HG02938 (cell line): ENCODE data around the gene RTN4.
"Not testable (repeated sequence)": the region's sequence is repeated elsewhere in the genome, so short reads cannot be mapped to it uniquely, and the experiment has no call there.

Experiments used
- ATAC-seq: cut with Tn5 transposase; IDR thresholded peaks from one replicate; pipeline ENCODE4 v1.9.1; 2021; ENCODE audit warnings: mild to moderate bottlenecking, moderate library complexity; ENCODE audit not compliant: unreplicated experiment

Gene RTN4

DNA sequence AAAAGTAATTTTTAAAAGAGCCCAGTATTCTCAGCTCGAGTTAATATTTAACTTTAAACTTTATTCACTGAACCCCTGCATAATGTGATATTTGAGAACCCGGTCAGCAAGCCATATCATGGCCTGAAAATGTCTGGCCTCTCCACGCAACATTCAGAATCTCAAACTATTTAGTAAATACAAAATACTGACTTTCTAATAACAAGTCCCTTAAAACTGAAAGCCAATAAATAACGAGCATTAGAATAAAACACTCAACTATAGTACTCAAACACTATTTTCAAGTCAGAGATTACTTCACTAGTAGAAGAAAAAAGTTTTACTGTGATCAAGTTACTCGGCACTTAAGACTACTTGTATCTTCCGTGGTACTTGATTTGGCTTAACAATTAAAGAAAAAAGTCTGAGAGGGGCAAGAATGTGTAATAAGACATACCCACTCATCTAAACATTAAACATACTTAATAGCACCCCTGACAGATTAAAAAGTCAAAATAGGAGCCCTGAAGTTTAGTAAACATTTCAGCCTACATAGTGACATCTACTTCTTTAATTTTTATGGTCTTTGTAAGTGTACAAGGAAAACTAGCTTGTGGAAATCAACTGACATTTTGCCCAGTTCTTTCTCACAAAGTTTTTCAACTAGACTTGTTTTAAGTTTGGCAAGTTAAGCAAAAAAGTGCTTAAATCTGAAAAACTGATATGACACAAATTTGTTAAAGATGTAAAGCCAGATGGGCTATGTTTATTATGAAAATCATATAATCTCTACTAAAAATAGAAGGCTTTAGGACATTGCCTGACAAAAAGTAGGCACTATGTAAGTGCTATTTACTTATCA lies 38.2 kb downstream of the RTN4 start:
- ATAC-seq, result no peak

DNA sequence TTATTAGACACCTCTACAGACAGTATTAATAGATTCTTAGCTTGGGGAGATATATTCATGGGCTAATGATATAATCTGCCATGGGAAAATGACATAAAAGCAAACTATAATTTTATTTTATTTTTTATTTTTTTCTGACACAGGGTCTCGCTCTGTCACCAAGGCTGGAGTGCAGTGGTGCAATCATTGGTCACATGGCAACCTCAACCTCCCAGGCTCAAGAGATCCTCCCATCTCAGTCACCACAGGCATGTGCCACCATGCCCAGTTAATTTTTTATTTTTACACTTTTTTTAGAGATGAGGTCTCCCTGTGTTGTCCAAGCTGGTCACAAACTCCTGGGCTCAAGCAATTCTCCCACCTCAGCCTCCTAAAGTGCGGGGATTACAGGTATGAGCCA lies 39.3 kb downstream of the RTN4 start:
- no peak for ATAC-seq

DNA sequence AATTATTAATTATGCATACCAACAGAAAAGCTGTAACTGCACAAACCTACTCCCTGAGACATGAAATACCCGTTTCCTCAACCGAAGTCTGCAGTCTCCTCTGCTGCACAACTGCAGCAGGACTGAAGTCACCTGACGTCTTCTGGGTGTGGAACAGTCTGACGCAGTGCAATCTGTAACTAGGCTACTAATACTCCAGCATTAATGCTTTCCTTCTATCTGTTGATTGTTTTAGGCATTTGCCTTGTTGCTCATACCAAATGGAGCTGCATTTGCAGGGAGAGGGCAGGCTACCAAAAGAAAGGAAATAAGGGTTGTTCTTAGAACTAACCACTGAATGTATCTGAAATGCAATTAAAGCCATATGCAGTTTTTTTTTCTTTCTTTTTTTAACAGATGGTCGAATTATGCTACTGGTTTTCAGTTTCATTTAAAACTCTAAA lies 40.1 kb downstream of the RTN4 start:
- ATAC-seq, result peak; percentile 90

DNA sequence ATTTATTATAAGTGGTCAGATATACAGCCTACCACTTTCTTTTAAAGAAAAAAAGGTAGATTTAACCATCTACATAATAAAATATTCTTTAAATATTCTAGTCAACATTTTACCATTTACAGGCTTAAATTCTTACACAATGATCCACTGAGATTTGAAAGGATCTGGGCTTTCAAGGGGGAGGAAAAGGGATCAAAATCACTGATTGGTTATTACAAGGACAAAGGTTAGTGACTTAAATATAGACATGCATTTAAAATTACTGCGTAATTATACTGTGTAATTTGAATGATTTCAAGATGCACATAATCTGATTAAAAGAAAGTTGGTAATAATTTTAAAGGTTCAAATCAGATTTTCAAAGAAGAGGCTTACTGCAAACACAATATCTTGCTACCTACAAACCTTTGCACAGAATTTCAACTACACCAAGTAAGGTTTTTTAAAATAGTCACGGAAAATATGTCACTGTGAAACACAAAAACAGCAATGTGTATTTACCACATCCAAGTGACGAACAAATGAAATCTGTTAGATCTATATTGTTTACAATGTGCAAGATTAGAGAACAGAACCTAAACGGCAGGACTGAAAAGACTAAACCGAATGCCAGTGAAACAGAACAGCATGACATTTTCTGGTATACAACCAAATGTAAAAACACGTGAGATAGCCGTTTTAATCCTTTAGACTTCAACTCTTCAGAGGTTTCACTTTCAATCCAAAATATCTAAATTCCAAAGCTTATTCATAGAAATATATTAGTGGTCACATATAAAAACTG lies 40.8 kb downstream of the RTN4 start:
- ATAC-seq, result peak; percentile 24

DNA sequence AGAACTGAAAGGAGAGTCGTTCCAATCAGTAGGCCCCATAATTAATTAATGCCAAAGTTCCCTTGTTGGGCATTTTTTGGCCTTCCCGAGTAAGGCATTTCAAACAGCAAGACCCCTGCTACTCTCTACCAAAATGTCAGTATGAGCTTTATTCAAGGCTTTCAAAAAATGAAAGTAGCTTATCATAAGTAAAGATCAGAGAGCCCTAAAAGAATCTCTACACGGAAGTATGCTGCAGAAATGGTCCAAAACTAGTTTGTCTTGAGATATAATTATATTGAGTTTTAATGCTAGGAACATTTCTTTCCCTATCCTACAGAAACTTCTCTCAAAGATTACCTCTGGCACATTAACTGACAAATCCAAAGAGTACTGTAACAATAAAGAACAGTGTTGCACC lies 43.9 kb downstream of the RTN4 start:
- no peak for ATAC-seq

DNA sequence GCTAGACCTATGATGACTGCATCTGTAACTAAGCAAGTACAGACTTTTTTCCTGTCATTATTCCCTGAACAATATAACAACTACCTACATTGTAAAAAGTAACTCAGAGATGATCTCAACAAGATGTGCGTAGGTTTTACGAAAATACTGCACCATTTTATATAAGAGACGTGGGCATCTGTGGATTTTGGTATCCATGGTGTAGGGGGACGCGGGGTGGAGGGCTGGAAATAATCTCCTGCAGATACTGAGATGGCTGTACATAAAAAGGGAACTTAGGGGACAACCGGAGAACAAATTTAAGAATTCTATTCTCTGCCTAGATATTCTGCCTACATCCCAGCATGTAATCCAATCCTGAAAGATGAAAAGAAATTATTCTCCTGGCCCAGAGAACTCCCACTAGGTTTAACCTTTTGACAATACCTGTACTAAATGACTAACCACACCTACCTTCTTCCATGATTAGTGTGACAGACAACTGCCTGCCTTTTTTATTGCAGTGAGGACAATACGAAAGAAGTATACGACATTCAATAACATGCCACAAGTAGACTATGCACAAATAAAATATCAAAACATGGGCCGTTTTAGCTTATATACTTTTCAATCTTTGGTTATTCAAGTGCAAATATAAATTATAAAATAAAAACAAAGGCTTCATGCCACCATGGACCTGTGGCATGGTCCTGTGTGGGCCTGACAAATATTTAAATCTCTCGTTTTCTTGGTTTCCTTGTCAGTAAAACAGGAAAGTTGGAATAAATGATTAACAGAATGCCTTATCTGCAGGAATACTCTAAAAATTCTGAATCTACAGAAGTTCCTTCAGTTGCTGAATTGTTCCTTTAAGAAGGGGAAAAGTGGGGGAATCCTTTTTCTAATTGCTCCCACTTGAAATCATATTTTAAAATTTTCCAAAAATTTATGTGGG lies 46.3 kb downstream of the RTN4 start:
- no peak for ATAC-seq

DNA sequence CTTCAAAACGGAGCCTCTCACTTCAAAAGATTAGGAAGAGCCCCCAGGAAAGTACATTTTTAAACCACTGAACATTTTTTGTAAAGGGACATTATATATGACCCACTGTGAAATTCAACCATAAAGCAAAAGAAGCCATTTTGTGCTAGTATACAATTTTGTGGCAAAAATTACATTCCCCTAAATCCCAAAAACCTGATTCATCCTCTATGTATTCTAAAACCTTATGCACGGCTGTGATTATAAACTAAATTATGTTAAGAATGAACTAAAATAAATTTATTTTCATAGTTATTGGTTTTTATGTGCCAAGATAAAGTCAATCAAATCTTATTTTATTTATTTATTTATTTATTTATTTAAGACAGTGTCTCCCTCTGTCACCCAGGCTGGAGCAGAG lies 48.5 kb downstream of the RTN4 start:
- ATAC-seq, result no peak

DNA sequence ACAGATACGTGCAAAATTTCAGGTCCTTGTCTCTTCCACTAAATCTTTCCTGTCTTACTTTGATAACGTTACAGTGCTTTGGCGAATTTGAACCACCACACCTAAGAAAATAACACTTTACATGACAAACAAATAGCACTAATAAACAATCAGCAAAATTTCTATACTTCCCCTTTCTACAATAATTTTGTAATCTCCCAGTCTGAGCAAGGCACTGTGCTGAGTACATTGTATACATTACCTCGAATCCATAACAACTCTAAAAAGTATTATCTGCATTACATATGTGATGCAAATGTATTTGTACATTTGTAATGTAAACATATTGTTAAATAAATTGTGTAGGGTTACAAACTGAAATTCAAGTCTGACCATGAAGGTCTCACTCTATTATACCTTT lies 49.9 kb downstream of the RTN4 start:
- no peak for ATAC-seq

DNA sequence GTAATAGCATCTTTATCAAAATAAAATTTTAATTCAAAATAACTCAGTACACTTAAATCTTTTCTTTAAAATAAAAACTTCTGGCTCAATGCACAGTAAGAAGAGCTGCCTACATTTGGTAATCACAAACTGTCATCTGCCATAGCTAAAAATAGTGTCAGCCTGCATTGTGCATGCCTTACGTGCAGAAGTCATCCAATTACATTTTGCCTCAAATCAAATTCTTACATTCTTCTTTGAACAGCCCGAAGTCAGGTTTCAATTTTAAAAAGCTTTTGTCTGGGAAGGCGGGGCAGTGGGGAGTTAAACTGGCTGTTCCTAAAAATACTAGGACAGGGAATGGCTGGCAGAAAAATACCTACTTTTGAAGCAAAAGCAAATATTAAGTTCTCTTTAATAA lies 51.1 kb downstream of the RTN4 start:
- ATAC-seq, result no peak

DNA sequence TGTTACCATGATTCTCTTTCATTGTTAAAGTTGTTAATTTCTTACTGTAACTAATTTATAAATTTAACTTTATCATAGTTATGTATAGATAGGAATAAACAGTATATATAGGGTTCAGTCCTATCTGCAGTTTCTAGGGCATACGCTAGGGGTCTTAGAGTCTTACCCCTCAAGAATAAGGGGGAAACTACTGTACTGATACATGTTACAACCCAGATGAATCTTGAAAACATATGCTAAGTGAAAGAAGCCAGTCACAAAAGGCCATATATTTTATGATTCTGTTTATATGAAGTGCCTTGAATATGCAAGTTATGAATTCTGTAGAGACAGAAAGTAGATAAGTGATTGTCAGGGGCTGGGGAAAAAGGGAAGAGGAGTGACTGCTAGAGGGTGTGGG lies 52.4 kb downstream of the RTN4 start:
- ATAC-seq, result no peak

DNA sequence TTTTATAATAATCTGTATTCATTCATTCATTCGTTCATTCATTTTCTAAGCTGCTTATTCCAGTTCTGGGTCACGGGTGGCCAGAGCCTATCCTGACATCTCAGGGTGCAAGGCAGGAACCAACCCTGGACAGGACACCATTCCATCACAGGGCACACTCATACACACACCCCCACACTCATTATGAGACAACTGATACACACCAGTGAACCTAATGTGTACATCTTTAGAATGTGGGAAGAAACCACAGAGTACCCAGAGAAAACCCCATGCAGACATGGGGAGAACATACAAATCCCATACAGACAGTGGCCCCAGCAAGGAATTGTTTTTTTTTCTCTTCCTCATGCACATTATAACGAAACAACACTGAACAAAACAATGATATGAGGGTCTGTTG lies 54.7 kb downstream of the RTN4 start:
- no peak for ATAC-seq

DNA sequence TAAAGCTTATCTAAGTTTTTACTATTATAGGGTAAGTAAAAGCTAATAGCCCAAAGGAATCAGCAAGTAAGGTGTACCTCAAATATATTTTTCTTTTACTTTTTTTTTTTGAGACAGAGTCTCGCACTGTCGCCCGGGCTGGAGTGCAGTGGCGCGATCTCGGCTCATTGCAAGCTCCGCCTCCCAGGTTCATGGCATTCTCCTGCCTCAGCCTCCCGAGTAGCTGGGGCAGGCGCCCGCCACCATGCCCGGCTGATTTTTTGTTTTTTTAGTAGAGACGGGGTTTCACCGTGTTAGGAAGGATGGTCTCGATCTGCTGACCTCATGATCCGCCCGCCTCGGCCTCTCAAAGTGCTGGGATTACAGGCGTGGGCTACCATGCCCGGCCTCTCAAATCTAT lies 59.6 kb downstream of the RTN4 start:
- not testable (repeated sequence) for ATAC-seq

DNA sequence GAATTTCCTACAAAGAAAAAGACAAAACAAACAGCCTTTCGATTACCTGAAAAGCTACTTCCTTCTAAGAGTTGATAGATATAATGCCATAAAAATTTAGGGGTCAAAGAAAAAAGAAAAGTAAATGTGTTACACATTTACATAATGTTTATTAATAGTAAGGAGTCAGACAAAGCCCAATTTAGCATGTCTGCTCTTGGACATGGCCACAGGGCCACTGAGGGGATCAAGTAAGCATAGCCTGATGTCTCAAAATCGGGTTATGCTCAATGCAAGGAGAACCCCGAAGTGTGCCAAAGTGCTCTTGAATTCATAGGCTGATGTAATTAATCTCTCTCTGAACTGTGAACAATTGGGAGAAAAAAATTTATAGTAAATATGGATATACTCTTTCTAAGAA lies 61.6 kb downstream of the RTN4 start:
- no peak for ATAC-seq

DNA sequence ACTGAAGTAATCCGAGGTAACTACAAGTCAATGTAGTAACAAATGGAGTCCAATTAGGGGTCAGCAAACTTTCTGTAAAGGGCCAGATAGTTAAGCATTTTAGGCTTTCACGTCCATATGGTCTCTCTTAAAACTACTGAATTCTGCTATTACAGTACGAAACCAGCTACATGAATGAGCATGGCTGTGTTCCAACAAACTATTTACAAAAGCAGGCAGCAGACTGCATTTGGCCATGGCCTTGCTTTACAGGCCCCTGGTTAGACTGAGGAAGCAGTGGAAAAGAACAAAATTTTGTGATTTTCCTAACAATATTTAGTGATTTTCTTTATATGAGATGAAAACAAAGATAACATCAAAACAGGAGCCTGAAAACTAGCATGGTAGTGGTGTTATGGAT lies 64.0 kb downstream of the RTN4 start:
- no peak for ATAC-seq

DNA sequence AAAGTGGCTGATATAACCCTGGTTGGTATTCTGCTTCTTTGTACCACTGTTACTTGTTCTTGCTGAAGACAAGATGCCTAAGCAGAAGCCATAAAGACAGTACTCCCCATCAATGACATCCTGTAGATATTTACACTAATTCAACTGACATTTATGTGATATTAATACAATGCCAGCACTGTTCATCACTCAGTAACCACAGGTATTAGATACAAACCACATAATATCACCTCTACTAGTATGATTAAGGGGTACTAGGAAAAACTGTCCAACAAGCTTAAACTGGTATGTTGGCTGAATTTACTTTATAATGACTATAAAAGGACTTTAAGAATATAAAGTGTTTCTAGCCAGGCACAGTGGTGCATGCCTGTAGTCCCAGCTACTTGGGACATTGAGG lies 65.8 kb downstream of the RTN4 start:
- ATAC-seq, result no peak

DNA sequence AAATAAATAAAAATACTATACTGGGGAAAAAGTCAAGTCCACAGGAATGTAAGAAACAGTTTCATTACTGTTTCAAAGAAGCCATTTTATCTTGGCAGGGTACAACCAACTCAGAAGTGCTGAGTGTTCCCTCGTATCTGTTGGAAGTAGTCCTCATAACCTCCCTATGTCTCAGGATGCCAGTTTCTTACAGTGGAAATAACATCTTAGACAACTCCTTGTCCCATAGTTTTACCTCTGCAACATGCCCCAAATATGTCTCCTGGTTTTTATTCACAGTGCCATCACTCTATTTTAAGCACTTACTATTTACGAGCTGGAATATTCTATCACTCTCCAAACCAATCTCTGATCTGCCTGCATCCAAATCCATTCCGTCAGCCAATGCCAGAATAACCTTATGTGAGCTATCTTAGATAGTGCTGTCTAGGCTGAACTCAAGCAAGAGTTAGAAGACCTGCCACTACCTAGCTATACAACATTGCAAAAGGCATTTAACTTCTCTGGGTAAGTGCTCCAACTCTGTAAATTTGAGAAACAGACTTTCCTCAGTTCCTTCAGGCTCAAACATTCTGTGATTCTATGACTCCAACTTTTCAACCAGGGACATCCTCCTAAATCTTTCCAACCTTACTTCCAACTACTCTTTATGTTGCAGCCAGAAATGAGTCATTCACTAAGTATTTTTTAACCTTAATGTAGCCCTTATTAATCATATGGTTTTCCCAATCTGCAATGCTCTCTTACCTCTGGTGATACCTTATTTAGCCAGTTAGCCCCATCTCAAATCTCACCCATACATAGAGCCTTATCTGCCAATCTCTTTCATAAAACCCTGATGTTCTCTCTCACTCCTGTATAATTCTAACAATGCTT lies 66.7 kb downstream of the RTN4 start:
- no peak for ATAC-seq

DNA sequence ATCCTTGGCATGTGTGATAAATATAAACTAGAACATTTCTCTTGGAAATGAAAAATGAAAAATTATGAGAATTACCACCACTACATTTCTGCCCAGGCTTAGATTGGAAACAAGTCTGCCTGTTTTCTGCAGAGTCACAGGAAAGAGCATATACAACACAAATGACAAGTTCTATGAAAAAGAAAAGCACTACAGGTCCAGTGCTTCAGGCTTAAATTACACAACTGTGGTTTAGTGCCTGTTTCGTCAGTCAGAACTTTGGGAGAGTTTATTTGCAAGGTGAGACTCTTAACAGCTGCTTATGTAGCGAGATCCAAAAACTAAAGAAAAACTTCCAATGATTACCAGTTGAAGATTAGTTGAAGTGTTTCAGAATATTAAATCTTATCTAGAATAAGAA lies 68.9 kb downstream of the RTN4 start:
- ATAC-seq, result no peak

DNA sequence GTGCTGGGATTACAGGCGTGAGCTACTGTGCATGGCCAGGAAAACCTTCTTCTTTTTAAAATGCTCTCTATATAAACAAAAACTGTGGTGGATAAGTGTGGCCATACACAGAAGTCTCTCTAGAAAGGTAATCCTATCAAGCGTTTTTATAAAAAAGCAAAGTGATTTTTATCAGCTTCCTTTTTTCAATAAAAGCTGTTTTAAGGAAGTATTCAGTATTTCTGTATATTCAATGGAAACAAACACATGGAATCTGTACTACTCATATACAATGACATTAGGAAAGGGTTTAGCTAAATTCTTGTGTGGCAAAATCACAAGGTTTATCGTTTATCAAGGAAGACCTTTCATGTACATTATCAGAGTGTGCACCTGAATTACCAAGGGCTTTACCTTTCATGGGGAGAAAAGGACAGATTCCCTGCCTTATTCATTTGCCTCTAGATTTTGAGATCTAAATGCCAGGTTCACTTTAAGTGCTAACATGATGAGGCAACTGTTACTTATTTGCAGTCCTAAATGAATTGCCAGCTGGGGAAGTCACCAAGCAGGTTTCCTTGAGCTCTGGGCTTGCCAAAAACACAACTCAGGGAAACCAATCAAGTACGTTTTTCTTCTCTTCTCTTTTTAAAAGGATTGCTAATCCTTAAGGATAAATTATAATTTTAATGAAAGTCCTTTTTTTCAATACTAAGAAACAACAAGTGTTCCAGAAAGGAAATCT lies 70.8 kb downstream of the RTN4 start:
- ATAC-seq, result no peak

DNA sequence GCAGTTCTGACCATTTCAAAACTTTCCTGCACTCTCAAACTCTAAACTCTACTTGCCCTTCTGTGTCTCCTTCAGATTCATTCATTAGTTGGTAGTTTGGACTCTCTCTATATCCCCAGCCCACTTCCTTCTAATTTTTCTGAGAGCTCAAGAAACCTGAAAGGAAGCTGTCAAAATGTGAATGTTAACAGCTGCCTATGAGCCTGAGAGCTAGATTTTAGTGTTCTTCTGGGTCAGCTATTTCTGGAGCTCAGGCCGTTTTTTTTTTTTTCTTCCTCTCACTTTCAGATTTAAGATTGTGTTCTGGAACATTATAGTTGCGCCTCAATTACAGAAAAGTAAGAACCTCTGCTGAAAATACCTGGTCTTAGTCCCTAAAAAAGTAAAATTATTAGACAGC lies 73.1 kb downstream of the RTN4 start:
- peak; percentile 84 for ATAC-seq
